NCI-H2196 (cell line): ENCODE results near the gene CASP14.
"Not testable (repeated sequence)": the region's sequence is repeated elsewhere in the genome, so short reads cannot be mapped to it uniquely, and the experiment has no call there.

Experiments
- DNase-seq: peaks from one replicate; lab custom pipeline; 2025; ENCODE audit not compliant: unreplicated experiment; lab: John Stamatoyannopoulos, UW

CASP14 gene, protein sequence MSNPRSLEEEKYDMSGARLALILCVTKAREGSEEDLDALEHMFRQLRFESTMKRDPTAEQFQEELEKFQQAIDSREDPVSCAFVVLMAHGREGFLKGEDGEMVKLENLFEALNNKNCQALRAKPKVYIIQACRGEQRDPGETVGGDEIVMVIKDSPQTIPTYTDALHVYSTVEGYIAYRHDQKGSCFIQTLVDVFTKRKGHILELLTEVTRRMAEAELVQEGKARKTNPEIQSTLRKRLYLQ

DNA sequence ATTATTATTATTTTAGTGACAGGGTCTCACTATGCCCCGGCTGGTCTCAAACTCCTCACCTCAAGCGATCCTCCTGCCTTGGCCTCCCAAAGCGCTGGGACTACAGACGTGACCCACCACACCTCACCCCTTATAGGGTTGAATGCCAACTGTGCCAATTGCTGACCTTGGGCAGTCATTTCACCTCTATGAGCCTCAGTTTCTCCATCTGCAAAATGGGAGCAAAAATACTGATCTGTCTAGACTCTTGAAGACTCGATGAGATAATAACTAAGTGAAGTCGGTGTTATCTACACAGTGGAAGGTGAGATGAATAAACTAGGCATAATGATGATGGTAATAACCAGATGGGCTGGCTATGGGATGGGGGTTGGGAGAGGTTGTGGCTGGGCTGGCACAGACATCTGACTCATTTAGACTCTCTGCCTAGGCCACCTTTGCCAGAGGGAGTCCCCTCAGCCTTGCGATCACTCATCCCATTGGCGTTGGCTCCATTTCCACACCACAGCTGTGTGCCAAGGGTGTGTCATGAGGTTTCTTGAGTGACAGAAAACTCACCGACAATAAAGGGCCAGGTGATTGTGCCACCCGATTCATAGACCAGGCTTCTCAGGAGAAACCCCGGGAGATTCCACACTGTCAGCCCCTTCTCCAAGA is at the start of gene CASP14:
Gene CASP14 (plus strand): TSS at position 596 of the 657 bp plus-strand sequence. CDS start 2,772 bp downstream, outside the sequence.
- DNase-seq = no peak

- no peak for DNase-seq
Observed at GRCh38 chr19:15008308-15008707, 41.0 kb upstream of the CASP14 start.

- DNase-seq = no peak
Observed at GRCh38 chr19:15010501-15011300, 38.6 kb upstream of the CASP14 start.

DNA sequence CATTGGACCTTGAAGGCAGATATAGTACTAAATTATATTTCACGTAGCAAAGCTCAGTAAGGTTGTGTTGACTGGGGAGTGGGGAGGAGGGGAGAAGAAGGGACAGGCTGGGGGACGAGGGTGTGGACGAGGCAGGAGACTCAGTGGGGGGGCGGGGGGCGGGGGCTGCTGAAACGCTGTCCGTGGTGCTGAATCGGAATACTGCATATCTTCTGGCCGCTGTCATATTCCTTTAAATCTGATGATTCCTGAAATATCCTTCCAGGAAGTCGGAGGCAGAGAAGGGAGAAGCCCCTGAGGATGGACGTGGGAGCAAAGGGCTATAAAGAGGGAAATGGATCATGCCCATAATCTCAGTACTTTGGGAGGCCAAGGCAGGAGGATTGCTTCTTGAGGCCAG is 34.7 kb upstream of the CASP14 start:
- DNase-seq = no peak

DNA sequence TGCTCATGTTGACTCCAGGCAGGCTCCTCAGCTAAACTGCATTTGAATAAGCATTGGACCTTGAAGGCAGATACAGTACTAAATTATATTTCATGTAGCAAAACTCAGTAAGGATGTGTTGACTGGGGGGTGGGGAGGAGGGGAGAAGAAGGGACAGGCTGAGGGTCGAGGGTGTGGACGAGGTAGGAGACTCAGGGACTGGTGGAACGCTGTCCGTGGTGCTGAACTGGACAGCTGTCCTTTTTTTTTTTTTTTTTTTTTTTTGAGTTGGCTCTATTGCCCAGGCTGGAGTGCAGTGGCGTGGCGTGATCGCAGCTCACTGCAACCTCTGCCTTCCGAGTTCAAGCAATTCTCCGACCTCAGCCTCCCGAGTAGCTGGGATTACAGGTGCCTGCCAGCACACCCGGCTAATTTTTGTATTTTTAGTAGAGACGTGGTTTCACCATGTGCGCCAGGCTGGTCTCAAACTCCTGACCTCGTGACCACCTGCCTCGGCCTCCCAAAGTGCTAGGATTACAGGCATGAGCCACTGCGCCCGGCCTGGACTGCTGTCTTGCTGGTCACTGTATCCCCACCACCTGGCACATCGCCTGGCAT is 33.2 kb upstream of the CASP14 start:
- DNase-seq = no peak

DNA sequence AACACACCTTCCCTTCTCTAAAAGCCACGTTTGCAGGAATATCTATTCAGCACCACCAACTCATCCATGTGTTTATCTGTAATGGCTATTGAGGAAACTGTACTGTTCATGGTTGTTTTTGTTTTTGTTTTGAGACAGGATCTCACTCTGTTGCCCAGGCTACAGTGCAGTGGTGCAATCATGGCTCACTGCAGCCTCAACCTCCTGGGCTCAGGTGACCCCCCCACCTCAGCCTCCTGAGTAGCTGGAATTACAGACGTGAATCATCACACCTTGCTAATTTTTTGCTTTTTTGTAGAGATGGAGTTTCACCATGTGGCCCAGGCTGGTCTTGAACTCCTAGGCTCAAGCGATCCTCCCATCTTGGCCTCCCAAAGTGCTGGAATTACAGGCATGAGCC is 30.4 kb upstream of the CASP14 start:
- DNase-seq = not testable (repeated sequence)

- DNase-seq = no peak
Observed at GRCh38 chr19:15021286-15022007, 27.8 kb upstream of the CASP14 start.

DNA sequence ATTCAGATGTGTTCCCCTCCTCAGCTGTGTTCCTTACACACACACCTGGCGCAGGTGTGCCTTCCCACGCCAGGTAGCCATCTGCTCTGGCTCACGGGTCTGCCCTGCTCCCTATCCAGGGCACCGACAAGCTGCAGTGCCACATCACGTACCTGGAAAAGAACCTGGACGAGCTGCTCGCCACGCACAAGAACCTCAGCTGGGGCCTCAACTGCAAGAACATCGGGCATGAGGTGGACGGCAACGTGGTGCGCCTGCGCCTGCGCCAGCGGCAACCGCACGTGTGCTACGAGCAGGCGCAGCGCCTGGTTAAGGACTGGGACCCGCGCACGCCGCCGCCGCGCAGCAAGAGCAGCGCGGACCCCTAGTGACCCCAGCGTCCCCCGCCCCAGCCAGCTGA is 26.5 kb upstream of the CASP14 start:
- no peak for DNase-seq

DNA sequence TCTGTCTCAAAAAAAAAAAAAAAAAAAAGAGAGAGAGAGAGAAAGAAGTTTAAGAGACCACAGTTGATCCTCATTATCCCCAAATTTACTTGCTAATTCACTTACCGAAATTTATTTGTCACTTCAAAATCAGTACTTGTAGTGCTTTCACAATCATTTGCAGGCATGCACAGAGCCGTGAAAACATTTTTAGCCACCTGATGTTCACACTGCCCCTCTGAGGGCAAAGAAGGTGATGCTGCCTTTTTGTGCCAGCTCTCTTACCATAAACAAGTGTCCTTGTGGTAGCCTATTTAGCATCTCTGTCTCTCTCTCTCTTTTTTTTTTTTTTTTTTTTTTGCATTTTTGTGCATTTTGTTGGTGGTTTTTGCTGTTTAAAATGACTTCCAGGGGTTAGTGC is 24.1 kb upstream of the CASP14 start:
- peak; percentile 4 for DNase-seq

DNA sequence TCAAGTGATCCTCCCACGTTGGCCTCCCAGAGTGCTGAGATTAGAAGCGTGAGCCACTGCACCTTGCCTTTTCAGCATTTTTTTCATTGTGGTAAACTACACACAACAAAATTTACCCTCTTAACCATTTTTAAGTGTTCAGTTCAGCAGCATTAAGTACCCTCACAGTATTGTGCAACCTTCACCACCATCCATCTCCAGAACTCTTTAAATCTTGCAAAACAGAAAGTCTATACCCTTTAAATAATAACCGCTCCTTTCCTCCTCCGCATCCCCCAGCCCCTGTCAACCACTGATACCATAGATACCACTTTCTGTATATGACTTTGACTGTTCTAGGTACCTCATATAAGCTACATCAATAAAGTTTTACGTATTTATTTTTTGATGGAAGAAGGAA is 20.8 kb upstream of the CASP14 start:
- DNase-seq = no peak

GRCh38 chr19:15031675-15032074 is 17.6 kb upstream of the CASP14 start:
- no peak for DNase-seq

DNA sequence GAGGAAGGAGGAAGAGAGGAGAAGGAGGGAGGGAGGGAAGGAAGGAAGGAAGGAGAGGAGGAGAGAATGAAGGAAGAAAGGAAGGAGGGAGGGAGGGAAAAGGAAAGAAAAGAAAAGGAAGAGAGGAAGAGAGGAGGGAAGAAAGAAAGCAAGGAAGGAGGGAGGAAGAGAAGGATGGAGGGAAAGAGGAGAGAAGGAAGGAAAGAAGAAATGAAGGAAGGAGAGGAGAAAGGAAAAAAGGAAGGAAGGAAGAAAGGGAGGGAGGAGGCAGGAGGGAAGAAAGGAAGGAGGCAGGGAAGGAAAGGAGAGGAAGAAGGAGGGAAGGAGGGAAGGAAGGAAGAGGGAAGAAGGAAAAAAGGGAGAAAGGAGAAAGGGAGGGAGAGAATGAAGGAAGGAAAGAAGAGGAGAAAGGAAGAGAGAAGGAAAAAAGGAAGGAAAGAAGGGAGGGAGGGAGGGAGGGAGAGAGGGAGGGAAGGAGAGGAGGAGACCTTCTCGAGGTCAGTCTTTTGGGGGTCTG is 13.4 kb upstream of the CASP14 start:
- DNase-seq = no peak

DNA sequence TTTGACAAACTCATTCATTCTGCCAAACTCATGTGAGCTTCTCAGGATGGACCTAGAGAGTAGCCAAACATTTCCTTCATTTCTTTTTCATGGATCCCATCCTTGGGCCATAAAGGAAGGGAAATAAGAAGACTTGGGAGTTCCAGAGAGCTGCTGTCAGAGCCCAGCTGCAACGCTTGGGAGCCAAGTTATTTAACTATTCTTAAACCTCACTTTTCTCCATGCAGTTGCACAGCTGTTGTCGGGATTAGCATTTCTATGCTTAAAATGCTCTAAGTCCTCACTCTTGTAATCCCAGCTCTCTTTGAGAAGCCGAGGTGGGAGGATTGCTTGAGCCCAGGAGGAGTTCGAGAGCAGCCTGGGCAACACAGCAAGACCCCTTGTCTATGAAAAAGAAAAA is 11.7 kb upstream of the CASP14 start:
- DNase-seq = no peak

GRCh38 chr19:15038294-15038693 is 11.0 kb upstream of the CASP14 start:
- DNase-seq = no peak

GRCh38 chr19:15042003-15042402 is 7.3 kb upstream of the CASP14 start:
- no peak for DNase-seq

DNA sequence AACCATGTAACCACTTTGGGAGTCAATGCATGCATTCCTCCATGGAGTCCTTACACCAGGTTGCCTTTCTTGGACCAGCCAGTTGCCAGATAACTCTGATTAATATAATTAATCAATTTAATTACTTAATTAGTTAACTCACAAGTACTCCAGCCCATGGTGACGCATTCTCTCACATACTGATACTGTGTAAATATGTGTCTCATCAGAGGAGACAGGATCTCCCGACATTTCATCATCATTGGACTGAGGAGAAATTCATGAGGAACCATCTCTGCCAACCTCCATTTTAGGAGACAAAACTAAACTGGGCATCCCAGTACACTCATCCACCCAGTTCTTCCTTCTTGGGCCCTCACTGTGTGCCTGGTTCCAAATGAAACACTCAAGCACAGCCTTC is 6.5 kb upstream of the CASP14 start:
- DNase-seq = no peak

- DNase-seq = no peak
Observed at GRCh38 chr19:15045506-15045905, 3.8 kb upstream of the CASP14 start.

DNA sequence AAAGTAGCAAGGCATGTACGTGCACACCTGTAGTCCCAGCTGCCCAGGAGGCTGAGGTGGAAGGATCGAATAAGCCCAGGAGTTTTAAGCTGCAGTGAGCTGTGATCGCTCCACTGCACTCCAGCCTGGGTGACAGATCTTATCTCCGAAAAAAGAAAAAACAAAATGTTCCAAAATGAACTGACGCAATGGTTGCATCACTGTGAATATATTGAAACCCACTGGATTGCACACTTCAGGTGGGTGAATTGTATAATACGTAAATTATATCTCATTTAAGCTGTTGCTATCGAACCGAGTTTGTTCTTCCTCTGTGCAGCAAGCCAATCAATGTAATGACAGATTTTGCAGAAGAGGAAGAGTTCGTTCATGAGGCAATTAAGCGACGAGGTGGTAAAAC is 1.6 kb upstream of the CASP14 start:
- no peak for DNase-seq

DNA sequence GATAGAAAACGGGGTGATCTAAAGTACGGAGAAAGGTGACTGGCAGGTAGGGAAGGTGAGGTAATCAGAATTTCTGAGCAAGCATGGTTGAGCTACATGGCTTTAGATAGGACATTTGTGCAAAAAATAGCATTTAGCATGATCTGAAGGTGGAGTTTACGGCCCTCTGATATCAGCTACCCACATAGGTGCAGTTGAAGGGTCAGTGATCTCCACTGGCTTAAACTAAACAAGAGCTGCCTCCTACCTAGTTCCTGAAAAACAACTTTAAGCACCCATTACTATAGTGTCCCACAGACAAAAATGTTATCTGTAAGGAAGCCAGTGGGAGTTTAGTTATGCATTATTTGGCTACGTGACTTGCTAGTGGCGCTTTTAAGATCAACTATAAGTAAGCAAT is 1.2 kb upstream of the CASP14 start:
- no peak for DNase-seq

DNA sequence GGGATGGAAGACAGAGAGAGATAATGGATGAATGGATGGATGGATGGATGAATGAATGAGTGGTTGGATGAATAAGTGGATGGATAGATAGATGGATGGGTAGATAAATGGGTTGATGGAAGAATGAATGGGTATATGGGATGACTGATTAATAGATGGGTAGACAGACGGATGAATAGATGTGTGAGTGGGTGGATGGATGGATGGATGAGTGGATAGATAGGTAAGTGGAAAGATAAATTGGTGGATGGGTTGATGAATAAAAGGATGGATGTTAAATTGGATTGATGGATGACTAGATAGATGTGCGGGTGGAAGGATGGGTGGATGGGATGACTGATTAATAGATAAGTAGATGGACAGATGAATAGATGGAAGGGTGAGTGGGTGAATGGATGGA is 1.4 kb downstream of the CASP14 start:
- no peak for DNase-seq

- DNase-seq = no peak
Observed at GRCh38 chr19:15062036-15062435, 12.8 kb downstream of the CASP14 start.
